Measurements from ENCODE around the gene POFUT1.
"Not testable (repeated sequence)": the region's sequence is repeated elsewhere in the genome, so short reads cannot be mapped to it uniquely, and the experiment has no call there.

Gene POFUT1

GRCh38 chr20:32188376-32189122 lies 19.1 kb upstream of the POFUT1 start:
- in situ Hi-C loops (cut with MboI; ENCODE audit: low sequenced_read_pairs): no loop called here

GRCh38 chr20:32189123-32189410 lies 18.6 kb upstream of the POFUT1 start:
- in situ Hi-C loops (cut with MboI; ENCODE audit: low sequenced_read_pairs): no loop called here

GRCh38 chr20:32189691-32190615 lies 17.7 kb upstream of the POFUT1 start:
- in situ Hi-C loops (cut with MboI; ENCODE audit: low sequenced_read_pairs): no loop called here

- in situ Hi-C loops (cut with MboI; ENCODE audit: low sequenced_read_pairs): no loop called here
Observed at GRCh38 chr20:32190616-32191415, 16.9 kb upstream of the POFUT1 start.

- in situ Hi-C loops (cut with MboI; ENCODE audit: low sequenced_read_pairs): no loop called here
Observed at GRCh38 chr20:32191422-32191821, 16.3 kb upstream of the POFUT1 start.

GRCh38 chr20:32191873-32192272 lies 15.8 kb upstream of the POFUT1 start:
- in situ Hi-C loops (cut with MboI; ENCODE audit: low sequenced_read_pairs): no loop called here

GRCh38 chr20:32192698-32193097 lies 15.0 kb upstream of the POFUT1 start:
- in situ Hi-C loops (cut with MboI; ENCODE audit: low sequenced_read_pairs): no loop called here

- in situ Hi-C loops (cut with MboI; ENCODE audit: low sequenced_read_pairs): not testable (repeated sequence)
Observed at GRCh38 chr20:32193336-32193735, 14.3 kb upstream of the POFUT1 start.

- in situ Hi-C loops (cut with MboI; ENCODE audit: low sequenced_read_pairs): no loop called here
Observed at GRCh38 chr20:32193996-32194395, 13.7 kb upstream of the POFUT1 start.

- in situ Hi-C loops (cut with MboI; ENCODE audit: low sequenced_read_pairs): no loop called here
Observed at GRCh38 chr20:32195581-32195980, 12.1 kb upstream of the POFUT1 start.

- in situ Hi-C loops (cut with MboI; ENCODE audit: low sequenced_read_pairs): not testable (repeated sequence)
Observed at GRCh38 chr20:32196613-32197012, 11.1 kb upstream of the POFUT1 start.

GRCh38 chr20:32197136-32197535 lies 10.5 kb upstream of the POFUT1 start:
- in situ Hi-C loops (cut with MboI; ENCODE audit: low sequenced_read_pairs): not testable (repeated sequence)

- in situ Hi-C loops (cut with MboI; ENCODE audit: low sequenced_read_pairs): no loop called here
Observed at GRCh38 chr20:32199006-32199405, 8.7 kb upstream of the POFUT1 start.

GRCh38 chr20:32201296-32201976 lies 6.2 kb upstream of the POFUT1 start:
- in situ Hi-C loops (cut with MboI; ENCODE audit: low sequenced_read_pairs): no loop called here

GRCh38 chr20:32201977-32202363 lies 5.7 kb upstream of the POFUT1 start:
- in situ Hi-C loops (cut with MboI; ENCODE audit: low sequenced_read_pairs): no loop called here

GRCh38 chr20:32203356-32204204 lies 4.1 kb upstream of the POFUT1 start:
- in situ Hi-C loops (cut with MboI; ENCODE audit: low sequenced_read_pairs): no loop called here

GRCh38 chr20:32204205-32205109 lies 3.2 kb upstream of the POFUT1 start:
- in situ Hi-C loops (cut with MboI; ENCODE audit: low sequenced_read_pairs): no loop called here

GRCh38 chr20:32205110-32205842 lies 2.4 kb upstream of the POFUT1 start:
- in situ Hi-C loops (cut with MboI; ENCODE audit: low sequenced_read_pairs): no loop called here
